Measurements from ENCODE around the gene VPS13D.

Gene VPS13D

GRCh38 chr1:12271033-12271432 lies 41.2 kb downstream of the VPS13D start:
- H3K4me1 ChIP-seq (ENCODE audit: insufficient read depth, low read length) = no peaks in the 10 kb centered on the region
- no peak overlapping the region for H3K27ac ChIP-seq (ENCODE audit: low read depth, low read length)
- WGBS = 92% methylated on average over 3 of the region's 4 CpGs
- no peaks in the 10 kb centered on the region for H3K27me3 ChIP-seq (ENCODE audit: insufficient read depth, low read length)
- no peak overlapping the region for H3K9ac ChIP-seq (ENCODE audit: low read depth, low read length)
- no peak overlapping the region for H3K4me3 ChIP-seq (ENCODE audit: low read length)
- no peaks in the 10 kb centered on the region for H3K9me3 ChIP-seq (ENCODE audit: insufficient read depth, low read depth, low read length)
- H3K36me3 ChIP-seq (ENCODE audit: insufficient read depth, low read length) = peaks cover 77% of the 10 kb centered on the region

- no peak overlapping the region for H3K27ac ChIP-seq (ENCODE audit: low read depth, low read length)
- no peak overlapping the region for H3K4me3 ChIP-seq (ENCODE audit: low read length)
- H3K9ac ChIP-seq (ENCODE audit: low read depth, low read length) = no peak overlapping the region
- no peaks in the 10 kb centered on the region for H3K27me3 ChIP-seq (ENCODE audit: insufficient read depth, low read length)
- no peaks in the 10 kb centered on the region for H3K4me1 ChIP-seq (ENCODE audit: insufficient read depth, low read length)
- H3K9me3 ChIP-seq (ENCODE audit: insufficient read depth, low read depth, low read length) = no peaks in the 10 kb centered on the region
- 93% methylated on average over 6 of the region's 6 CpGs for WGBS
- peaks cover 79% of the 10 kb centered on the region for H3K36me3 ChIP-seq (ENCODE audit: insufficient read depth, low read length)
These were observed 42.9 kb downstream of the VPS13D start for GRCh38 chr1:12272770-12273169.

DNA sequence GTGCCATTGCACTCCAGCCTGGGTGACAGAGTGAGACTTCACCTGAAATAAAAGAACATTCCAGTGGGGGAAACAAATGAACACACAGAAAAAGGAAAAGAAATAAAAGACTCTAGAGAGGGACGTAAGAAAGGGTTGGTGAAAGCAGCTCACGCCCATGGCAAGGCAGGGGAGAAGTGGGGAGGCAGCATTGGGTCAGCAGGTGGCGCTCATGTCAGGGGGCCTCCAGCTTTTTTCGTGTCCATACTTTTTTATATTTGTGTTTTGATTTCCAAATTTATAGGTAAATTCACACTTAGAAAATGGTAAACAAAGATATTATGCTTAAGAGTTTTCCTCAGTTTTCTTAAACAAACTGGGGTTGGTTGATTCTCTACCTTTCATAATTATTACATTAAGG lies 45.5 kb downstream of the VPS13D start:
- Histone ChIP-seq H3K9ac (ENCODE audit: low read depth, low read length) (no peak overlapping the region), H3K9me3 (ENCODE audit: insufficient read depth, low read depth, low read length) (no peaks in the 10 kb centered on the region), H3K4me1 (ENCODE audit: insufficient read depth, low read length) (no peaks in the 10 kb centered on the region), H3K27me3 (ENCODE audit: insufficient read depth, low read length) (no peaks in the 10 kb centered on the region), H3K4me3 (ENCODE audit: low read length) (no peak overlapping the region), H3K27ac (ENCODE audit: low read depth, low read length) (no peak overlapping the region), H3K36me3 (ENCODE audit: insufficient read depth, low read length) (peaks cover 82% of the 10 kb centered on the region)
- 67% methylated on average over 3 of the region's 4 CpGs for WGBS

DNA sequence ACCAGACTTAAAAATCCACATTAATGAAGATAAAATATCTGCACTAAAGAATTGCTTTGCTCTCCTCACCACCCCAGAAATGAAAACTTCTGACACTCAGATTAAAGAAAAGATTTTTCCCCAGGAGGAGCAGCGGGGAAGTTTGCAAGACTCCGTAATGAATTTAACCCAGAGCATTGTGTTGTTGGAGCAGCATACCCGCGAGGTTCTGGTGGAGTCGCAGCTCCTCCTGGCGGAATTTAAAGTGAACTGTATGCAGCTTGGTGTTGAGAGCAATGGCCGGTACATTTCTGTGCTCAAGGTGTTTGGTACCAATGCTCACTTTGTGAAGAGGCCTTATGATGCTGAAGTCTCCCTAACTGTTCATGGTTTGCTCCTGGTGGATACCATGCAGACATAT lies 46.4 kb downstream of the VPS13D start:
- Histone ChIP-seq H3K4me3 (ENCODE audit: low read length) (no peak overlapping the region), H3K4me1 (ENCODE audit: insufficient read depth, low read length) (no peaks in the 10 kb centered on the region), H3K9ac (ENCODE audit: low read depth, low read length) (no peak overlapping the region), H3K27me3 (ENCODE audit: insufficient read depth, low read length) (no peaks in the 10 kb centered on the region), H3K27ac (ENCODE audit: low read depth, low read length) (no peak overlapping the region), H3K9me3 (ENCODE audit: insufficient read depth, low read depth, low read length) (no peaks in the 10 kb centered on the region), H3K36me3 (ENCODE audit: insufficient read depth, low read length) (peaks cover 76% of the 10 kb centered on the region)
- 57% methylated on average over 7 of the region's 7 CpGs for WGBS

GRCh38 chr1:12279003-12279402 lies 49.2 kb downstream of the VPS13D start:
- no peaks in the 10 kb centered on the region for H3K4me1 ChIP-seq (ENCODE audit: insufficient read depth, low read length)
- H3K9ac ChIP-seq (ENCODE audit: low read depth, low read length) = no peak overlapping the region
- no peak overlapping the region for H3K4me3 ChIP-seq (ENCODE audit: low read length)
- WGBS = 90% methylated on average over 3 of the region's 3 CpGs
- H3K27ac ChIP-seq (ENCODE audit: low read depth, low read length) = no peak overlapping the region
- H3K9me3 ChIP-seq (ENCODE audit: insufficient read depth, low read depth, low read length) = no peaks in the 10 kb centered on the region
- peaks cover 77% of the 10 kb centered on the region for H3K36me3 ChIP-seq (ENCODE audit: insufficient read depth, low read length)
- H3K27me3 ChIP-seq (ENCODE audit: insufficient read depth, low read length) = no peaks in the 10 kb centered on the region

DNA sequence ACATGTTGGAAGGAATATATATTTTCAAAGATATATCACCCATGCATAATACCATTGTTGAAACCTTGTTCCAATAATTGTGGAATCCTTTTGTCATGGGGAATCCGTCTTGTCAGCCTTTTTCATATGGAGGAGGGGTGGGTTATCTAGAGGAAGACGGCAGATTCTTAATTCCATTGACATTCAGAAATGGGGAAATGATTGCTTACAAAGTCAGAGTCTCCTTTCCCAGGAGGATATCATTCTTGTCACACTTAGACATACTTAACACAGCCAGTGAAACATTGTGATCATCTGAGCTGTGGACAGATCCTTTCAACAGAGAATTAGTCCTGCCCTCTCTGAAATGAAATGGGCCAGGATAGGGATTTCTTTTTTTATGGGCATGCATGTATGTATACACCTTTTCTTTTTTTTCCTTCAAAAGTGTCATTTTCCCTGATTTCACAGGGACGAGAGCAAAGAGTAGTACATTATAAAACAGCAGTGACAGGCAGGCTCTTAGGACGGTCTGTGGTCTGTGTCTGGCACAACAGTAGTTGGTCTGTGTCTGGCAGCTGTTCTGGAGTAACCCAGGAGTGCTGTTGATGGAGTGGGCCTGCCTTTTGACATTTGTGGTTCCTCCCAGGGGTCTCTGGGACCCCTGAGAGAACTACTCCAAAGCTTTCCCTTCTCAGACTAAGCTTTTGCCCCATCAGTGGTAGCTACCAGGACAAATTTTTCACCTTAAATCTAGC lies 50.1 kb downstream of the VPS13D start:
- Histone ChIP-seq H3K9me3 (ENCODE audit: insufficient read depth, low read depth, low read length) (no peaks in the 10 kb centered on the region), H3K36me3 (ENCODE audit: insufficient read depth, low read length) (peaks cover 83% of the 10 kb centered on the region), H3K27ac (ENCODE audit: low read depth, low read length) (no peak overlapping the region), H3K4me1 (ENCODE audit: insufficient read depth, low read length) (no peaks in the 10 kb centered on the region), H3K9ac (ENCODE audit: low read depth, low read length) (no peak overlapping the region), H3K27me3 (ENCODE audit: insufficient read depth, low read length) (no peaks in the 10 kb centered on the region), H3K4me3 (ENCODE audit: low read length) (no peak overlapping the region)
- 87% methylated on average over 4 of the region's 4 CpGs for WGBS

DNA sequence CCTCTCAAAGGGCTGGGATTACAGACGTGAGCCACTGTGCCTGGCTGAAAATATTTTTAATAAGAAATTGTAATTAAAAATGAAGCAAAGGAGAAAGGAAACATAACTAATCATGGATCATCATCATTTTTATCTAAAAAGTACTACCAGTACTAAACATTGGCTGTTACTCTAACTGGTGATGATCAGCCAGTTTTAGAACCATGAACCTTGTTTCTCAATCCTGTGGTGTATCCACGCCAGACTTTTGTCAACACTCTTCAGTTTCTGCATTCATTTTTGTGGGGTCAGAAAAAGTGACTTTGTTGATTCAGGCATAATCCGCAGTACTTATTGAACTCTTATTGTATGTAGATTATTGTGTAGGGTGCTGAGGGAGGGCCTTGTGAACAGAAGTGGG lies 52.3 kb downstream of the VPS13D start:
- Histone ChIP-seq H3K27me3 (ENCODE audit: insufficient read depth, low read length) (no peaks in the 10 kb centered on the region), H3K9ac (ENCODE audit: low read depth, low read length) (no peak overlapping the region), H3K4me3 (ENCODE audit: low read length) (no peak overlapping the region), H3K4me1 (ENCODE audit: insufficient read depth, low read length) (no peaks in the 10 kb centered on the region), H3K36me3 (ENCODE audit: insufficient read depth, low read length) (peaks cover 68% of the 10 kb centered on the region), H3K27ac (ENCODE audit: low read depth, low read length) (no peak overlapping the region), H3K9me3 (ENCODE audit: insufficient read depth, low read depth, low read length) (no peaks in the 10 kb centered on the region)
- 97% methylated on average over 3 of the region's 3 CpGs for WGBS

- Histone ChIP-seq H3K36me3 (ENCODE audit: insufficient read depth, low read length) (peaks cover 45% of the 10 kb centered on the region), H3K4me1 (ENCODE audit: insufficient read depth, low read length) (no peaks in the 10 kb centered on the region), H3K27me3 (ENCODE audit: insufficient read depth, low read length) (no peaks in the 10 kb centered on the region), H3K9me3 (ENCODE audit: insufficient read depth, low read depth, low read length) (no peaks in the 10 kb centered on the region), H3K27ac (ENCODE audit: low read depth, low read length) (no peak overlapping the region), H3K9ac (ENCODE audit: low read depth, low read length) (no peak overlapping the region), H3K4me3 (ENCODE audit: low read length) (no peak overlapping the region)
- WGBS = 95% methylated on average over 5 of the region's 5 CpGs
These were observed 54.7 kb downstream of the VPS13D start for GRCh38 chr1:12284486-12284885.

GRCh38 chr1:12285496-12286143 lies 55.8 kb downstream of the VPS13D start:
- no peaks in the 10 kb centered on the region for H3K9me3 ChIP-seq (ENCODE audit: insufficient read depth, low read depth, low read length)
- peaks cover 42% of the 10 kb centered on the region for H3K36me3 ChIP-seq (ENCODE audit: insufficient read depth, low read length)
- 97% methylated on average over 5 of the region's 5 CpGs for WGBS
- H3K27me3 ChIP-seq (ENCODE audit: insufficient read depth, low read length) = no peaks in the 10 kb centered on the region
- no peak overlapping the region for H3K9ac ChIP-seq (ENCODE audit: low read depth, low read length)
- H3K27ac ChIP-seq (ENCODE audit: low read depth, low read length) = no peak overlapping the region
- H3K4me1 ChIP-seq (ENCODE audit: insufficient read depth, low read length) = no peaks in the 10 kb centered on the region
- H3K4me3 ChIP-seq (ENCODE audit: low read length) = no peak overlapping the region

DNA sequence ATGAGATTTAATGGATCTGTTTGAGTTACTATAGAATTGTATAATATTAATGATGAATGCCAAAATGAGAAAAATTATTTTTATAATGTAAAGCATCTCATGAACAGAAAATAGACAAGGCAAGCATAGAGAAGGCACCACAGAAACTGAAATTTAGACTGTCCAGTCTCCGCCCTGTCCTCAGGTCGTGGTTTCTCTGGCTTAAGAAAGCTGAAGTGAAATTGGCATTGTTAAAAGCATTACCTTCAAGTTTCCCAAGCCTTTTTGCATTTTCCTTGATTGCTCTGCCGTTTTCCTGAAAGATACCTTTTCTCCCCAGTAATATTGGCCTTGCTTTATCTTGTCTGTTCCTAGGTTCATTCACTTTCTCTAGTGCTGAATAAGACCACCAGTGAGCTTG lies 58.0 kb downstream of the VPS13D start:
- no peak overlapping the region for H3K4me3 ChIP-seq (ENCODE audit: low read length)
- H3K27ac ChIP-seq (ENCODE audit: low read depth, low read length) = no peak overlapping the region
- no peaks in the 10 kb centered on the region for H3K27me3 ChIP-seq (ENCODE audit: insufficient read depth, low read length)
- 94% methylated on average over 3 of the region's 3 CpGs for WGBS
- H3K9me3 ChIP-seq (ENCODE audit: insufficient read depth, low read depth, low read length) = no peaks in the 10 kb centered on the region
- H3K4me1 ChIP-seq (ENCODE audit: insufficient read depth, low read length) = no peaks in the 10 kb centered on the region
- H3K9ac ChIP-seq (ENCODE audit: low read depth, low read length) = no peak overlapping the region
- peaks cover 35% of the 10 kb centered on the region for H3K36me3 ChIP-seq (ENCODE audit: insufficient read depth, low read length)

- peaks cover 36% of the 10 kb centered on the region for H3K36me3 ChIP-seq (ENCODE audit: insufficient read depth, low read length)
- WGBS = 100% methylated on average over 1 of the region's 1 CpG
- no peaks in the 10 kb centered on the region for H3K9me3 ChIP-seq (ENCODE audit: insufficient read depth, low read depth, low read length)
- no peak overlapping the region for H3K27ac ChIP-seq (ENCODE audit: low read depth, low read length)
- no peaks in the 10 kb centered on the region for H3K4me1 ChIP-seq (ENCODE audit: insufficient read depth, low read length)
- H3K27me3 ChIP-seq (ENCODE audit: insufficient read depth, low read length) = no peaks in the 10 kb centered on the region
- no peak overlapping the region for H3K9ac ChIP-seq (ENCODE audit: low read depth, low read length)
- H3K4me3 ChIP-seq (ENCODE audit: low read length) = no peak overlapping the region
These were observed 61.0 kb downstream of the VPS13D start for GRCh38 chr1:12290828-12291227.

Data from HUES64 (cell line).